NCI-H460 (cell line): ENCODE results near the gene MCM10. TPM values are rescaled to one million over a fixed set of nuclear protein-coding genes. Genes with fewer than 3 reads are reported as not detected.

Source experiments
- DNase-seq: peaks from one replicate; pipeline ENCODE4 v3.0.0-alpha.2; 2016; ENCODE audit warnings: low read depth; ENCODE audit errors: extremely low read depth
- total RNA-seq: library from RNA; depleted of rRNA; stranded (reverse); fragments of >200 nt; shearing (Covaris generic); gene quantifications from 2 replicates; pipeline ENCODE4 v1.2.3, GENCODE V29; 2014

The MCM10 gene
- total RNA-seq, 1 experiment from 2014 or later = 9.8 TPM

GRCh38 chr10:13163859-13164258 is 2.5 kb downstream of the MCM10 start:
- DNase-seq = no peak

DNA sequence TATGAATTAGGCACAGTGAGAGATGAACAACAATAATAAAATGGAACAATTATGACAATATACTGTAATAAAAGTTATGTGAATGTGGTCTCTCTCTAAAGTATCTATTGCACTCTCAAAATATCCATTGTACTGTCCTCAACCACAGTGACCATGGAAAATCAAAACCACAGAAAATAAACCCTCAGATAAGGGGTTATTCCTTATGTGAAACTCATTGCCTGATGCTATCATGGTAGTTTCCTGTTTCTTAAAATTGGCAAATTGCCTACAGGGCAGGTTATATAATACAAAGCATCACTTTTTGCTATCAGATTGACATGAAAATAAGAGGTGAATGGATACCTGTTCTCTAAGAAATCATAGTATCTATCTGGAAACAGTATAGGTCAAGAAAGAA is 3.8 kb downstream of the MCM10 start:
- no peak for DNase-seq

- DNase-seq = no peak
These were observed 6.2 kb downstream of the MCM10 start for GRCh38 chr10:13167568-13167967.

DNA sequence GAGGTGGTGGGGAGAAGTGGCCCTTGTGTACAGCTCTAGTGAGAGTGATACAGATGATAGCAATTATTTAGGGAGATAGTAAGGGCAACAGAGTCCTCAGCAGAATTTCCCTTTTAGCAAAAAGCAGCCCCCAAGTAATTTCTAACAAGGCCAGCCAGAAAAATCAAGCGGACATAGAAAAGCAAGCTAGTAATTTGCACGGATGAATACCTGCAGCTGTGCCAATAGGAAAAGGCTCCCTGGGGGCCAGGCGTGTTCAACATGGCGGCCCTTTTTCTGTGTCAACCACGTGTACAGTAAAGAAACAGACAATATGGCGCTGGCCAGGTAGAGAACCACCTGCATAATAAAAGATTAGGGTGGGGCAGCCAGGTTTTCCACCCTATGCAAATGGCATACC is 7.4 kb downstream of the MCM10 start:
- DNase-seq = no peak

- DNase-seq = no peak
These were observed 12.3 kb downstream of the MCM10 start for GRCh38 chr10:13173616-13174015.

DNA sequence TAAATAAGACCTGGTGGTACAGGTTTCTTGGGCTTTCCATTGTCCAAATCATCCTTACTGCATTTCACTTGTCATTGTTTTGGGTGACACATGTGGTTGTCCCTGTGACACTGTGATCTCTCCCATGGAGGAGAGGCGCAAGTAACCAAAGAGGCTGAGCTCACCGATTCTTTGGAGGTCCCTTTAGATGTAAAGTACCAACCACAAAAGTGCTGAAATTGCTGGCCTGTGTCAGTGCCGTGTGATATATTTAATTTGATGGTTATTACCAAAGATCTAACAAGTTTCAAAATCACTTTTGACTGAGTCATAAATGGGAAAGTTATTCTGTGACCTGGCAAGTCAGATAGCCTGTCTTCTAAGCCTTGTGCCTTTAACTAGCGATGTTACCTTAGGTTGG is 19.4 kb downstream of the MCM10 start:
- no peak for DNase-seq

- DNase-seq = no peak
These were observed 21.1 kb downstream of the MCM10 start for GRCh38 chr10:13182424-13182823.

DNA sequence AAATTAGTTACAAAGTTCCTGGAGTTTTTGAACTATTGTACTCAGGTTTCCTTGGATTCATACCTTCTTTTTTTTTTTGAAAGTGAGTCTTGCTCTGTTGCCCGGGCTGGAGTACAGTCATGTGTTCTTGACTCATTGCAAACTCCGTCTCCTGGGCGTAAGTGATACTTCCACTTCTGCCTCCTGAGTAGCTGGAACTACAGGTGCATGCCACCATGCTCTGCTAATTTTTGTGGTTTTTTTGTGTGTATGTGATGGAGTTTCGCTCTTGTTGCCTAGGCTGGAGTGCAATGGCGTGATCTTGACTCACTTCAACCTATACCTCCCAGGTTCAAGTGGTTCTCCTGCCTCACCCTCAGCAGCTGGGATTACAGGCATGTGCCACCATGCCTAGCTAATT is 22.3 kb downstream of the MCM10 start:
- no peak for DNase-seq

DNA sequence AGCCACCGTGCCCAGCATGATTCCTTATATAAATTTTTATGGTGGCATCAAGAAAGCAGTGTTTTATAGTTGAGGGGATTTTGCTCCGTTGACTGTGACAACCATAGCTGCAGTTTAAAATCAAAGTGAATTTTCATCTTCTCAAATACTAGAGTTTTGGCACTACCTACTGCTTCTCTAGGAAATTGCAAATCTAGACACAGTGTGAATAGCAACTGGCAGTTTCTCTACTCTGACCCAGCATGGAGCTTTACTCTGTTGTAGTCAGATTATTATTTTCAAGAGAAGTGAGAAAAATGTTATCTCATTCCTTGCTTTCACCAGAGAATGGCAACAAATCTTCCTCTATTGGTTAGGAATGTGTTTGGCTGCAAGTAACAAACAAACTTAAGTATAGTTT is 22.9 kb downstream of the MCM10 start:
- DNase-seq = no peak

- DNase-seq = no peak
These were observed 23.6 kb downstream of the MCM10 start for GRCh38 chr10:13184730-13185514.

DNA sequence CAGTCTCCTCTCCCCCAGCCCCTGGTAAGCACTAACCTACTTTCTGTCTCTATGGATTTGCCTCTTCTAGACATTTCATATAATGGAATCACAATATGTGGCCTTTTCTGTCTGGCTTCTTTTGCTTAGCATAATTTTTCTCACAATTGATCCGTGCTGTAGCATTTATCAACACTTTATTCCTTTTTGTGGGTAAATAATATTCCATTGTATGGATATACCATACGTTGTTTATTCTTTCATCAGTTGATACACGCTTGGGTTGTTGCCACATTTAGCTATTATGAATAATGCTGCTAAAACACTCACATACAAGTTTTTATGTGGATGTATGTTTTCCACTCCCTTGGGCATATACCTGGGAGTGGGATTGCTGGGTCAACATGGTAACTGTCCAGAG is 25.8 kb downstream of the MCM10 start:
- DNase-seq = no peak

DNA sequence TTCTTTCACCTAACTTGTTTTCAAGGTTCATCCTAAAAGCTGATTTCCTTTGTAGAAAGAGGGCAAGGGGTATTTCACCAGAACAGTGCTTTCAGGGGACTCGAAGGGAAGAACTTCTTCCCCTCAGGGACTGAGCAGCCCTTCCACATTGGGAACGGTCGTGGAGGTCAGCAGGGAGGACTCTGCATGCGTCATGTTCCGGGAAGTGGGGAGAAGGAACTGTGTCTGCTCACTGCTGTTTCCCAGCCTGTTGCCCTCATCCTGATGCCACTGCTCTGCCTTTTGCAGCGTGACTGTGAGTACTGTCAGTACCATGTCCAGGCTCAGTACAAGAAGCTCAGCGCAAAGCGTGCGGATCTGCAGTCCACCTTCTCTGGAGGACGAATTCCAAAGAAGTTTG is 27.2 kb downstream of the MCM10 start:
- DNase-seq = no peak

DNA sequence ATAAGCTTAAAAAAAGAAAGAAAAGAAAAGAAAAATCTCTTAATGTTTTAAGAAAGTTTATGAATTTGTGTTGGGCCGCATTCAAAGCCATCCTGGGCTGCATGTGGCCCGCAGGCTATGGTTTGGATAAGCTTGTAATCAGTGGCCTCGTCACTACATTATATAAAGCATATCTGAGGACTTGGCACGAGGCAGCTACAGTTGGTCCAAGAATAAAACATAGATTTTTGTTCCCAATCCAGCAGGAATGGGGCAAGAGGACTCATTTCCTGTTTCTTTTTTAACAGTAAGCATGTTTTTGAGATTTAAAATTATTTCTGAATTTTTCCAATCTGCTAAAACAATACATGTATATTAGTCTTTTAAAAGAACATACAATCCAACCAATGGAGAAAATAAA is 28.6 kb downstream of the MCM10 start:
- no peak for DNase-seq

GRCh38 chr10:13190816-13191215 is 29.5 kb downstream of the MCM10 start:
- DNase-seq = no peak

DNA sequence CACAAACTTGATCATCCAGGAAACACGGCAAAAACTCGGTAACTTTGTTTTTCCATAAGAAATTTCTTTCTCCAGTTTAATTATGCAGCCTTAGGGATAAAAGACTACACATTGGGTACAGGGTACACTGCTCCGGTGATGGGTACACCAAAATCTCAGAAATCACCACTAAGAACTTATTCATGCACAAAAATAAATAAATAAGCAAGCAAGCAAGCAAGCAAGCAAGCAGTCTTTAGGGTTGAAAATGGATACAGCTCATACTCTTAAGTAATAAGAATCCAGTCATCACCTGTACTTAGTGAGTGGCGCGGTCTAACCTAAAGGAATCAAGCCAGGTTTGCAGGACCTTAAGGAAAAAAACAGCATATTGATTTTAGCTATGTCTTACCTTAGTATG is 30.0 kb downstream of the MCM10 start:
- no peak for DNase-seq

- DNase-seq = no peak
These were observed 32.3 kb downstream of the MCM10 start for GRCh38 chr10:13193637-13194036.

DNA sequence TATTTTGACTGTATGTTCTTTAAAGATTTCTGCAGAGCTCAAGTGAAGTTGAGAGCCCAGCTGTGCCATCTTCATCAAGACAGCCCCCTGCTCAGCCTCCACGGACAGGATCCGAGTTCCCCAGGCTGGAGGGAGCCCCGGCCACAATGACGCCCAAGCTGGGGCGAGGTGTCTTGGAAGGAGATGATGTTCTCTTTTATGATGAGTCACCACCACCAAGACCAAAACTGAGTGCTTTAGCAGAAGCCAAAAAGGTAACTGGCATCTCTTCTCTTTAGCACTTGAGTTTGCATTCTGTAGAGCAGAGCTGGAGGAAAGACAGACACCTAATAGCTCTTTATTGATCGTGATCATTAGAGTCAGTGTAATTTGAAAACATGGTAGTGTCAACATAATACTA is 33.7 kb downstream of the MCM10 start:
- DNase-seq = no peak

DNA sequence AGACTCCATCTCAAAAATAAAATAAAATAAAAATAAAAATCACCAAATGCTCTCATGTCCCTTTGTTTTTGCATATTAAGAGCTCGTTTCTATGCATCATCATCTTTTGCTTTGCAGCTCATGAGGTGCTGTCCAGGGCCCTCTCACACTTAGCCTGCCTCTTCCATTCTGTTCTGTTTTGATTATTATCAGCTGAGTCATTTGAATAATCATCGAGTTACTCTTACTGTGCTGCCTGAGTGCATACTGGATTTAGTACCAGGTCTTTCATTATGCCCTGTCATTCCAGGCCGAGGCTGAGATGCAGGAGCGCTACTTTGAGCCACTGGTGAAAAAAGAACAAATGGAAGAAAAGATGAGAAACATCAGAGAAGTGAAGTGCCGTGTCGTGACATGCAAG is 39.8 kb downstream of the MCM10 start:
- DNase-seq = no peak

DNA sequence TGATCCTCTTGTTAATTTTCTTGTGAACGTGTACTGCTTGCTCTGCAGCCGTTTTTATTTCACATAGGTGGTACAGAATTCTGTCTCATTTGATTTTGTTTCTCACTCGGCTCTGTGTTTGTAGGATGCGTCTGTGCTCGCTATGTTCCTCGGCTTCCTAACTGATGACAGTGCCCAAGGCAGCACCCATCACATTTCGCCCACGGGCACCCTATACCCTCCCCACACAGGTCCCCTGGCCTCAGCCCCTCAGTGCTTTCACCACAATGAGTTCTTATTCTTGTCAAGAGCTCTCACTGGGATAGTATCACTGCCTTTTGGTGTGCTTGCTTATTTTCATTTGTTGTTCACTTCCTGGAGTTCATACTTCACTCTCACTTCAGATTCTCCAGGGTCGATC is 44.7 kb downstream of the MCM10 start:
- no peak for DNase-seq

GRCh38 chr10:13206546-13207443 is 45.4 kb downstream of the MCM10 start:
- DNase-seq = no peak

GRCh38 chr10:13213163-13213562 is 51.8 kb downstream of the MCM10 start:
- no peak for DNase-seq

GRCh38 chr10:13218878-13219277 is 57.5 kb downstream of the MCM10 start:
- DNase-seq = no peak
